ENCODE measurements around the gene OBP2A.

Gene OBP2A

GRCh38 chr9:135579356-135579755 lies 33.4 kb downstream of the OBP2A start:
- no peak for DNase-seq (ENCODE audit: low spot score)

- DNase-seq (ENCODE audit: low spot score): no peak
These were observed 34.1 kb downstream of the OBP2A start for GRCh38 chr9:135579889-135580660.

GRCh38 chr9:135580664-135581380 lies 34.9 kb downstream of the OBP2A start:
- DNase-seq (ENCODE audit: low spot score): no peak

- DNase-seq (ENCODE audit: low spot score): no peak
These were observed 35.9 kb downstream of the OBP2A start for GRCh38 chr9:135581636-135582426.

GRCh38 chr9:135582541-135582940 lies 36.6 kb downstream of the OBP2A start:
- no peak for DNase-seq (ENCODE audit: low spot score)

- DNase-seq (ENCODE audit: low spot score): no peak
These were observed 37.2 kb downstream of the OBP2A start for GRCh38 chr9:135582966-135583687.

GRCh38 chr9:135583688-135584011 lies 37.7 kb downstream of the OBP2A start:
- DNase-seq (ENCODE audit: low spot score): no peak

DNA sequence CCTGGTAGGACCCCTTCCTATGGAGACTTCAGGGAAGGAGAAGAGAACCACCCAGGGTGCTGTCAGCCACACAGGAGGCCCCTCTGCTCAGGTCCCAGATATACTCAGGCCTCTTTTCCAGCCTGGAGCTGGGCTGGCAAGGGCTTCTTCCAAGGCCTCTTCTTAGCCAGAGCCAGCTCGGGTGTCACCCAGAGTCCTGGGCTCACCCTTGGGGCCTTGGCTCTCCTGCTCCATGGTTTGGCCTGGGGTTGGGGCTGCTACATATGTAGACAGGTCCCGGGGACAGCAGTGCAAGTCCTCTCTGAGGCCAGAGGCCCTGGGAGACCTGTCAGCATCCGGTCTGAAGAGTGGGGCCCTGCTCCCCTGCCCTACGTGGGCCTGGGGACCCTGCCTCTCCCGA lies 38.4 kb downstream of the OBP2A start:
- no peak for DNase-seq (ENCODE audit: low spot score)

DNA sequence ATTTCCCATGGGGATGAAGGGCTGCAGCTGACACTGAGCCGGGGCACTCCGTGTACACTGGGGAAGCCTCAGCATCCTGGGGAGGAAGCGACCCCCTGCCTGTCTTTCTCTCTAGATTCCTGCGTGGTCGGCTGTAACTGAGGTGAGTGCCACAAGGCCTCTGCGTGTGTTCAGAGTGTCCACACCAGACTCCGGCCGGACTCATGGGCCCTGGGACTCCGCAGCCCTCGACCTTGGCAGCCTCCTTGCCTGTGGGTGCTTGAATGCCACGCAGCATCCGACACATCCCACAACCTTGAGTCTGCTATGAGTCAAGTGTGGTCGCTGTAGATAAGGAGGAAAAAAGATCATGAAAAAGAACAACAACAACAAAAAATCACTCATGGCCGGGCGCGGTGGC lies 39.0 kb downstream of the OBP2A start:
- no peak for DNase-seq (ENCODE audit: low spot score)

DNA sequence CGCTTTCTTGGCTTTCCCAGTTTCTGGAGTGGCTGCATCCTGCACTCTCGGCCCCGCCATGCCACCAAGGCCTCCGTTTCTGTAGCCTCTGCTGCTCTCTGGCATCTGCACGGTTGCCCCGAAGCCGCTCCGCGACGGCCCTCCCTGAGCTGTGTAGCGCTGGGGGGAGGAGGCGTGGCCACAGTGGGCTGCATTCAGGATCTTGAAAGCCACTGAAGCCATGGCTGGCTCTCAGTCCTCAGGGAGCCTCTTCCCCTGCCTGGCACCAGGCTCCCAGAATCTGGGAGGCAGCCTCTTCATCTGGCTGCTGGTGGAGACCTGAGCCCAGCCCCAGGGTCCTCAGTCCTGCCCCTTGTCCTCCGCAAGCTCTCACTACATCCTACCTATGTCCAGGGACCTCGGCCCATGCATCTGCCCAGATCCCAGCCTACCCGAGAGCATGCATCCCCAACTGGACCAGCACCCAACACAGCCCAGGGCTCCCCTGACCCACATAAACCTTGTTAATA lies 40.7 kb downstream of the OBP2A start:
- no peak for DNase-seq (ENCODE audit: low spot score)

DNA sequence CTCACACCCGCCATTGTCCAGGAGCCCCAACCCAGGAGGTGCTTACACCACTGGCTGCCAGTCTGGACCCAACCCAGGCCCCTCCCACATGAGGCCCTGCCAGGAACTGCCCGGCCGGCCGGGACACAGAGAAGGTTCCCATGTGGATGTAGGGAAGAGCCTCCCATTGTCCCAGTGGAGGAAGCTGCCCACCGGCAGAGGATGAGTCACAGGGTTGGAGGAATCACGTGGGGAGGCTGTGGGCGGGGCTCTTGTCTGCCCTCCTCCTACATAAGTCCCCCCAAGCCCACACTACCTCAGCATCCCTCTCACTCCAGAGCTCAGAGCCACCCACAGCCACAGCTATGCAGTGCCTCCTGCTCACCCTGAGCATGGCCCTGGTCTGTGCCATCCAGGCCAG lies 41.7 kb downstream of the OBP2A start:
- no peak for DNase-seq (ENCODE audit: low spot score)

GRCh38 chr9:135588371-135588770 lies 42.4 kb downstream of the OBP2A start:
- no peak for DNase-seq (ENCODE audit: low spot score)

DNA sequence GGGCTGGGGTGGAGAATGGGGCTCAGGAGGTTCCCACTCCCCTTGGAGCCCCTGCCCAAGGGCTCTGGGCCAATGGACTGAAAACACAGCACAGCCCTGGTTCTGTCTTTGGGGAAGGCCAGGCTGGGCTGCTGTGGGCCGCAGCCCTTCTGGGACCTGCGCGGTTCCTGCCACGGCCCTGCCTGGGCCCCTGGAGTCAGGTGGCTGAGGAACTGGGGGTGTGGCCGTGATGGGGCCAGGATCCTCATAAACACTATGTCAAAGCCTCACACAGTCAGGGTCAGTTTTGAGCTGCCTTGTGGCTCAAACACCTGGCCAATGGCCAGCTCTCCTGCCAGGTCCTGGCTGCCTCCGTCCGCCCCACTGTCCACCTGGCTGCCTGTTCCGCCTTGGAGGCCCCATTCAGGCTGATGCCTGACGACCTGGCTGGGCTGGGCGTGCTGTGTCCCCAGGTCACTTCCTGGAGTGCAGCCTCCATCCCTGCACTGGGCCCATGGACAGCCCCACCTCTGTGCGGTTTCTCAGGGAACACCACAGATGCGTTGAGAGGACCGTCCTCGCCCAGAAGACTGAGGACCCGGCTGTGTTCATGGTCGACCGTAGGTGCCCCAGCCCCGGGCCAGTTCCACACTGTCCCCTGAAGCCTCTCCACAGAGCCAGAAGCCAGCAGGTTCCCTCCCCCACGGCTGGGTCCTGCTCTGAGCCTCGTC lies 43.1 kb downstream of the OBP2A start:
- DNase-seq (ENCODE audit: low spot score): no peak

DNA sequence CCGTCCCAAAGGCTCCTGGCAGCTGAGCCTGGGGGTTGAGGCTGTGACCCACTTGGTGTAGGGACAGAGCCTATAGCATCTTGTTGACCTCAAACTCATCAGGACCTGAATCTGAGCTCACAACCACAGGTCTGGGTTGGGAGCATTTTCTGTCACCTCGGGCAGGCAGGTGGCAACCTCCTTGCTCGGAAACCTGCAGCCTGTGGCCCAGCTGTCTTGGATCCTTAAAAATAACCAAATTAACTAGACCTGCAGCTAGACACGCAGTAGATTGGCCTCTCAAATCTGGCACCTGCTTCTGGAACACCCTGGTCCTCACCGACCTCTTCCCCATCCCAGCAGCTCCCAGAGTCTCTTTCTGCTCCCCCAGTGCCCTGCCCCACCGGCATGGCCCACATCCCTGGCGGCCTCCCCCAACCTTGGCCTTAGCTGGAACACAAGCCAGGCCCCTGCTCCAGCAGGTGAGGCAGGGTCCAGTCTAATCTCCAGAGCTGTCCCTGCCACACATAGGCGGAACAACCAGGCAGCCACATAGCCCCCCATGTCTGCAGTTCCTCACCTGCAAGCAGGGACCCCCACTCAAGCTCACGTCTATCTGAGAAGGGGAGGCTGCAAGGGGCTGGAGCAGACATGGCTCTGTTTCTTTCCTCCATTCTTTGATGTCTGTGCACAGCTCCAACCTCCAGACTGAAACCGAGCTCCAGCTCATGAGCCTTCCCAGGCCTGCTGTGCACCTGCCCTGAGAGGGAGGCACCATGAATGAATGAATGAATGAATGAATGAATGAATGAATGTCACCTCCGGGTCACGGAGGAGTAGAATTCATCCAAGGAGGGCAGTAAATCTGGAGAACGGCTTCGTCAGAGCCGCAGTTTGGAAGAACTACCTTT lies 43.9 kb downstream of the OBP2A start:
- DNase-seq (ENCODE audit: low spot score): no peak

DNA sequence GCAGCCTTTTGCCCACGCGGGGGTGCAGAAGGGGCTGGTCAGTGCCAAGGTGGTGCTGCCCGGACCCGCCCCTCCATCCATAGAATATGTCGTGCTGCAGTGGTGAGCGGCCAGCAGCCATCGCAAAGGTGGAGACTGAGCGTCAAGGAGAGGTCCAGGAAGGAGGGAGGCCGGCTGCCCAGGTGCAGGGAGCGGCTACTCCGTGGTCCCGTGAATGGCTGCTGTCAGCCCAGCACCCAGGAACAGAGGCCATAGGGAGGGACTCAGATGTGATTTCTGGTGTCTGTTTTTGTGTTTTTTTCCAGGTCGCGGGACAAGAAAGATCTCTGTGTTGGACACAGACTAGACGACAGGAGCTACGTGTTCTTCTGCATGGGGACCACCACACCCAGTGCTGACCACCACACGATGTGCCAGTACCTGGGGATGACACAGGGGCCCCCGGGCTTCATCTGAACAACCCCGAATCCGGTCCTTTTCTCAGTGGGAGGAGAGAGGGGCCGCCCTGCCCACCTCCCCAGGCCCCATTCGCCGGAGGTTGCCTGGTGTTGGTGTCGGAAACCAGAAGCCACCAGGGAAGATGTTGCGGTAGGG lies 44.7 kb downstream of the OBP2A start:
- DNase-seq (ENCODE audit: low spot score): no peak

DNA sequence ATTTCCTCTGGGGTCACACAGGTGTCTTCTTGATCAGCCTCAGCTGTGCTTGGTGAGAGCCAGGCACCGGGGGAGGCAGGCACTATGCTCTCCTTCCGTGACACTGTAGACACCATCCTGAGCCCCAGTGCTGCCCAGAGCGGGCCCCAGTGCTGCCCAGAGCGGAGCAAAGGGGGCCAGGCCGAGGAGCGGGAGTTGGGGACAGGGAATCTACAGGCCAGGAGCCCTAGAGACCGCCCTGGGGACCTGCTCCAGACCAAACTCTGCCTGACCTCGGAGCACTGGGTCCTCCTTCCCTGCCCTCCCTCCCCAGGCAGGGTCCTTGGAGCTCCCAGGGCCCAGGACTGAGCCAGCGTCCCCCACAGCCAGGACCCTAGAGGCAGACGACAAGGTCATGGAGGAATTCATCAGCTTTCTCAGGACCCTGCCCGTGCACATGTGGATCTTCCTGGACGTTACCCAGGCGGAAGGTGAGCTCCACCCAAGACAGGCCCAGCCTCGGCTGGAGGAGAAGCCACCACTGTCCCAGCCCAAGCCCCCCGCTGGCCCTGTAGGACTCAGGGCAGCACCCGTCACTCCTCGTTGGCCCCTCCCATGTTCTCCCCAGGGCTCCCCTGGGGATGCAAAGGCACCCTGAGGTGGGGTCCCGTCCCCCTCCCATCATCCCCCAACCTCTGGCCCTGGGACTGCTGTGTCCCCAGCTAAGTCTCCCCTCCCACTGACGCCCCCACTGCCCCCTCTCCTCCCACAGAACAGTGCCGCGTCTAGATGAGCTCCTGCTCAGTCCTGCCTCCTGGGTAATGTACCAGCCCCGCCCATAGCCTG lies 45.8 kb downstream of the OBP2A start:
- DNase-seq (ENCODE audit: low spot score): no peak

DNA sequence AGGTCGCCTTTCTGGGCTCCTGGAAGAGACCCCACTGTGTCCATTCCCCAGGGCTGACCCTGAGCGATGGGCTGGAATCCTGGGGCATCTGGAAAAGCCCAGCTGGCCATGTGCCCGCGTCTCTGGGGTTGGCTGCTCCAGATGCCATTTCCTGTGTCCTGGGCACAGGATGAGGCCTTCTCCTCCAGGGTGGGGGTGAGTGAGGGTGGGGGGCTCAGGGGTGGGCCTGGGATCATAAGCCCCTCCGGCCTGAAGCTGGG lies 46.3 kb downstream of the OBP2A start:
- DNase-seq (ENCODE audit: low spot score): no peak

DNA sequence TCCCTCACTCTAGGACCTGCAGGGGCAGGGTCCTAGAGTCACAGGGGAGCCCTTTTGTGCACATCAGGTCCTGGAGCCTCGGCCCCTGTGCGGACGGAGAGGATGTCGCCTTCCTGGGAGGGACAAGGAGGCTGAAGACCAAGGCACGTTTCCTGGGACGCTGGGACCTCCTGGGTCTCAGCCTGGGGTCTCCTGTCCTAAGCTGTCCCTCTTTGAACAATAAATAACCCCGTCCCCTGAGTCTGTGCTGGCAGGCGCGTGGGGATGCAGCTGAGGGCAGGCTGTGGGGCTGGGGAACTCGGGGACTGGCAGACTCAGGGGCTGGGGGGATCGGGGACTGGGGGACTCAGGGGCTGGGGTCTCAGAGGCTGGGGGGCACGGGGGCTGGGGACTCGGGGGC lies 46.7 kb downstream of the OBP2A start:
- no peak for DNase-seq (ENCODE audit: low spot score)

DNA sequence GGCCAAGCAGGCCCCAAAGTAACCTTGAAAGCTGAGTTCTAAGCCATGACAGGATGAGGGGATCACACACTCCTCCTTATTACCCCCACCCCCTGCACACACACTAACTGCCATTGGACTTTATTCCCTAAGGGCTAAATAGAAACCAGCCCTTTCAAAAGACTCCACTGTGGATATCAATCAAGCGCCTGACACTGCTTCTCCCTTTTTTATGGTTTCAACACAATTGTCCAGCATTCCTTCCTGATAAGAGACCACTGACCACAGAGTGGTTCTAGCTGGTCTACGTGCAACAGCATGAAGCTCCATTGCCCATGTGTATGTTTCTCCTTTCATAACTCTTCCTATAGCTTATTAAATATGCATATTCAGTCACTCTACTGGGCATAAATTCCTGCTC lies 50.3 kb downstream of the OBP2A start:
- DNase-seq (ENCODE audit: low spot score): no peak
